ENCODE measurements around the gene BSG.
"Not testable (repeated sequence)": the region's sequence is repeated elsewhere in the genome, so short reads cannot be mapped to it uniquely, and the experiment has no call there.

Gene BSG

GRCh38 chr19:583198-583967, 11.0 kb downstream of the BSG start:
- DNase-seq (ENCODE audit: low read depth in 2 of 2): no peak
- H3K4me3 ChIP-seq (replicated peaks in 1 of 2; ENCODE audit: low read depth in 2 of 2, low read length in 2 of 2): no peak overlapping the region
- TF ChIP-seq CTCF (IDR thresholded peaks at IDR 0.05; ENCODE audit: low read depth, low read length): no peak

GRCh38 chr19:583968-584239, 11.5 kb downstream of the BSG start:
- TF ChIP-seq CTCF (IDR thresholded peaks at IDR 0.05; ENCODE audit: low read depth, low read length): no peak
- no peak for DNase-seq (ENCODE audit: low read depth in 2 of 2)
- H3K4me3 ChIP-seq (replicated peaks in 1 of 2; ENCODE audit: low read depth in 2 of 2, low read length in 2 of 2): no peak overlapping the region

GRCh38 chr19:584240-585001, 12.0 kb downstream of the BSG start:
- DNase-seq (ENCODE audit: low read depth in 2 of 2): peak; percentile 35 to 61
- TF ChIP-seq CTCF (IDR thresholded peaks at IDR 0.05; ENCODE audit: low read depth, low read length): peak; percentile 77
- H3K4me3 ChIP-seq (replicated peaks in 1 of 2; ENCODE audit: low read depth in 2 of 2, low read length in 2 of 2): no peak overlapping the region

- DNase-seq (ENCODE audit: low read depth in 2 of 2); H3K4me3 ChIP-seq (replicated peaks in 1 of 2; ENCODE audit: low read depth in 2 of 2, low read length in 2 of 2): not testable (repeated sequence)
Measured at GRCh38 chr19:585146-585545, 12.8 kb downstream of the BSG start.

- TF ChIP-seq CTCF (IDR thresholded peaks at IDR 0.05; ENCODE audit: low read depth, low read length): no peak
- DNase-seq (ENCODE audit: low read depth in 2 of 2): no peak
- no peak overlapping the region for H3K4me3 ChIP-seq (replicated peaks in 1 of 2; ENCODE audit: low read depth in 2 of 2, low read length in 2 of 2)
Measured at GRCh38 chr19:585551-586110, 13.2 kb downstream of the BSG start.

- peak; percentile 75 for TF ChIP-seq CTCF (IDR thresholded peaks at IDR 0.05; ENCODE audit: low read depth, low read length)
- no peak overlapping the region for H3K4me3 ChIP-seq (replicated peaks in 1 of 2; ENCODE audit: low read depth in 2 of 2, low read length in 2 of 2)
- DNase-seq (ENCODE audit: low read depth in 2 of 2): peak; percentile 70 to 84
Measured at GRCh38 chr19:588093-588740, 15.8 kb downstream of the BSG start.

Data from cardiac fibroblast (primary cell).